Lung (tissue), 12 donors: ENCODE results near the gene FSTL1. TPM values are rescaled to one million over a fixed set of nuclear protein-coding genes. Genes with fewer than 3 reads are reported as not detected.

Source experiments
- ATAC-seq: fragments of 200-7000 bp; cut with Tn5 transposase; one replicate; pipeline ENCODE4 v1.9.1; 2020; ENCODE audit warnings: moderate number of reproducible peaks; ENCODE audit not compliant: insufficient read depth, low FRiP score
- DNase-seq, 3 donors: peaks; one replicate each; pipeline ENCODE4 v3.0.0-alpha.2; 2013 to 2017
- H3K27ac ChIP-seq, 2 donors: one replicate each; pipeline ENCODE4 v1.5.1; 2013; ENCODE audit warnings: mild to moderate bottlenecking in 2 of 2, moderate library complexity in 2 of 2, control low read depth in 1 of 2, inconsistent platforms in 1 of 2, low read depth in 1 of 2, low read length in 1 of 2
- H3K27me3 ChIP-seq, 3 donors: one replicate each; pipeline ENCODE4 v1.5.1; 2013; ENCODE audit warnings: low read length in 2 of 3; ENCODE audit not compliant: control insufficient read depth in 3 of 3, insufficient read depth in 3 of 3
- H3K36me3 ChIP-seq, 4 donors: one replicate each; pipeline ENCODE4 v1.5.1; 2013; ENCODE audit warnings: low read length in 4 of 4, mild to moderate bottlenecking in 1 of 4, moderate library complexity in 1 of 4; ENCODE audit not compliant: control insufficient read depth in 4 of 4, insufficient read depth in 4 of 4
- H3K4me1 ChIP-seq, 5 donors: one replicate each; pipeline ENCODE4 v1.5.1; 2013; ENCODE audit warnings: low read length in 5 of 5, mild to moderate bottlenecking in 2 of 5, moderate library complexity in 1 of 5; ENCODE audit not compliant: control insufficient read depth in 5 of 5, insufficient read depth in 5 of 5
- H3K4me3 ChIP-seq: one replicate; pipeline ENCODE4 v1.5.1; 2013; ENCODE audit warnings: mild to moderate bottlenecking, control low read depth, moderate library complexity
- H3K9ac ChIP-seq, 2 donors: one replicate each; pipeline ENCODE4 v1.5.1; 2013; ENCODE audit warnings: low read length in 2 of 2, control low read depth in 1 of 2; ENCODE audit not compliant: insufficient read depth in 1 of 2
- H3K9me3 ChIP-seq, 4 donors: one replicate each; pipeline ENCODE4 v1.5.1; 2013; ENCODE audit warnings: low read length in 3 of 4, mild to moderate bottlenecking in 1 of 4, moderate library complexity in 1 of 4; ENCODE audit not compliant: control insufficient read depth in 4 of 4, insufficient read depth in 3 of 4
- WGBS, 2 donors: extraction: QIAGEN DNeasy Blood & Tissue Kit; methylation state at CpG; one replicate each; pipeline ENCODE4 v1.1.7; 2013; 5-methylcytosine and 5-hydroxymethylcytosine counted together
- polyA plus RNA-seq, 2 donors: library from polyadenylated mRNA; stranded (reverse); fragments of 200-250 nt; gene quantifications; one replicate each; pipeline ENCODE4 v1.2.1, GENCODE V29; 2013
- total RNA-seq, 2 donors: library from RNA; depleted of rRNA in 1 of 2; stranded (reverse); fragments of >200 nt in 1 of 2; gene quantifications; one replicate each; pipeline ENCODE4 v1.2.1, GENCODE V29; 2014 to 2021
- TF ChIP-seq, protein P1 (sequence below): IDR thresholded peaks from 2 replicates; pipeline ENCODE4 v1.5.1; 2012; ENCODE audit warnings: mild to moderate bottlenecking; ENCODE audit errors: control extremely low read depth, extremely low read depth
- donor health status: control.
- donor health status: control.
- donor health status: Bipolar disorder and iron deficiency.
- donor health status: healthy.
- donor health status: DM: yes; HTN: yes; CAD: no.

Gene FSTL1
- total and polyA plus RNA-seq, 4 donors: 24.9 to 544 (median 192) TPM

GRCh38 chr3:120460862-120461261 lies 10.1 kb upstream of the FSTL1 start:
- no peaks in the 10 kb centered on the region for H3K36me3 ChIP-seq
- no peak overlapping the region for H3K27ac ChIP-seq
- 80 to 94% methylated on average over 9 of the region's 9 CpGs for WGBS, 2 donors
- no peak overlapping the region for H3K9ac ChIP-seq
- H3K4me1 ChIP-seq: peaks cover 0 to 2% (median 0%) of the 10 kb centered on the region in 5 donors
- ATAC-seq (no peak), DNase-seq (no peak)
- no peaks in the 10 kb centered on the region for H3K27me3 ChIP-seq
- H3K9me3 ChIP-seq: no peaks in the 10 kb centered on the region
- H3K4me3 ChIP-seq: no peak overlapping the region
- TF ChIP-seq, protein P1, sequence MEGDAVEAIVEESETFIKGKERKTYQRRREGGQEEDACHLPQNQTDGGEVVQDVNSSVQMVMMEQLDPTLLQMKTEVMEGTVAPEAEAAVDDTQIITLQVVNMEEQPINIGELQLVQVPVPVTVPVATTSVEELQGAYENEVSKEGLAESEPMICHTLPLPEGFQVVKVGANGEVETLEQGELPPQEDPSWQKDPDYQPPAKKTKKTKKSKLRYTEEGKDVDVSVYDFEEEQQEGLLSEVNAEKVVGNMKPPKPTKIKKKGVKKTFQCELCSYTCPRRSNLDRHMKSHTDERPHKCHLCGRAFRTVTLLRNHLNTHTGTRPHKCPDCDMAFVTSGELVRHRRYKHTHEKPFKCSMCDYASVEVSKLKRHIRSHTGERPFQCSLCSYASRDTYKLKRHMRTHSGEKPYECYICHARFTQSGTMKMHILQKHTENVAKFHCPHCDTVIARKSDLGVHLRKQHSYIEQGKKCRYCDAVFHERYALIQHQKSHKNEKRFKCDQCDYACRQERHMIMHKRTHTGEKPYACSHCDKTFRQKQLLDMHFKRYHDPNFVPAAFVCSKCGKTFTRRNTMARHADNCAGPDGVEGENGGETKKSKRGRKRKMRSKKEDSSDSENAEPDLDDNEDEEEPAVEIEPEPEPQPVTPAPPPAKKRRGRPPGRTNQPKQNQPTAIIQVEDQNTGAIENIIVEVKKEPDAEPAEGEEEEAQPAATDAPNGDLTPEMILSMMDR: no peak

- WGBS, 2 donors: 75 to 92% methylated on average over 5 of the region's 5 CpGs
- Histone ChIP-seq H3K4me3 (no peak overlapping the region), H3K4me1 (peaks cover 0 to 2% (median 0%) of the 10 kb centered on the region in 5 donors), H3K9ac (no peak overlapping the region), H3K27me3 (no peaks in the 10 kb centered on the region), H3K36me3 (no peaks in the 10 kb centered on the region), H3K27ac (no peak overlapping the region), H3K9me3 (no peaks in the 10 kb centered on the region)
- ATAC-seq (no peak), DNase-seq (no peak)
- TF ChIP-seq, protein P1: no peak
These were observed 9.5 kb upstream of the FSTL1 start for GRCh38 chr3:120460181-120460790.

- no peak overlapping the region for H3K4me3 ChIP-seq
- no peaks in the 10 kb centered on the region for H3K27me3 ChIP-seq
- no peak overlapping the region for H3K27ac ChIP-seq
- no peak for ATAC-seq
- TF ChIP-seq, protein P1: no peak
- 85 to 86% methylated on average over 3 of the region's 3 CpGs for WGBS, 2 donors
- no peaks in the 10 kb centered on the region for H3K9me3 ChIP-seq
- H3K4me1 ChIP-seq: peaks cover 0 to 2% (median 0%) of the 10 kb centered on the region in 5 donors
- no peak overlapping the region for H3K9ac ChIP-seq
- no peaks in the 10 kb centered on the region for H3K36me3 ChIP-seq
- DNase-seq: no peak
These were observed 8.4 kb upstream of the FSTL1 start for GRCh38 chr3:120459196-120459595.

- no peak for ATAC-seq
- DNase-seq: no peak
- no peaks in the 10 kb centered on the region for H3K27me3 ChIP-seq
- no peaks in the 10 kb centered on the region for H3K9me3 ChIP-seq
- no peaks in the 10 kb centered on the region for H3K36me3 ChIP-seq
- no peak overlapping the region for H3K27ac ChIP-seq
- no peak overlapping the region for H3K4me3 ChIP-seq
- peaks cover 0 to 2% (median 0%) of the 10 kb centered on the region in 5 donors for H3K4me1 ChIP-seq
- no peak overlapping the region for H3K9ac ChIP-seq
- TF ChIP-seq, protein P1: no peak
These were observed 7.0 kb upstream of the FSTL1 start for GRCh38 chr3:120457827-120458226.
